WTC11 (cell line): ENCODE data around the gene CRX.
"Not testable (repeated sequence)": the region's sequence is repeated elsewhere in the genome, so short reads cannot be mapped to it uniquely, and the experiment has no call there.

Source experiments
- ATF6 ChIP-seq: sonication (generic); formaldehyde crosslinking; IDR thresholded peaks from 2 replicates; pipeline ENCODE4 v1.8.1; 2023; ENCODE audit warnings: mild to moderate bottlenecking, missing genetic modification reagents
- CTCF ChIP-seq: fragments of 200-600 bp; IDR thresholded peaks from 2 replicates; pipeline ENCODE4 v1.8.0; 2022; ENCODE audit warnings: antibody characterized with exemption
- ZBTB43 ChIP-seq: sonication (generic); formaldehyde crosslinking; IDR thresholded peaks from 2 replicates; pipeline ENCODE4 v1.8.1; 2023; ENCODE audit warnings: mild to moderate bottlenecking, missing genetic modification reagents

- not testable (repeated sequence) for TF ChIP-seq CTCF; ATF6 (CRISPR knock-in tag); ZBTB43 (CRISPR knock-in tag)
Observed at GRCh38 chr19:47804451-47804850, 17.3 kb upstream of the CRX start, which contains the start of gene TPRX1.
